ENCODE data around the gene PKD2. TPM values are rescaled to one million over a fixed set of nuclear protein-coding genes. Genes with fewer than 3 reads are reported as not detected.

The PKD2 gene
- polyA plus RNA-seq, 1 of the 3 experiments (the other 2 are of a cell fraction), result 44.6 TPM

GRCh38 chr4:87975466-87975865, 32.0 kb upstream of the PKD2 start, which contains the start of gene SPP1:
TSS of gene SPP1 (plus strand) at chr4:87975714. CDS start at chr4:87976896, 1,182 bp downstream.
- Histone ChIP-seq H3K36me3 (replicated peaks in 1 of 2; ENCODE audit: control insufficient read depth in 1 of 2, insufficient read depth in 2 of 2, low read length in 1 of 2) (no peaks in the 10 kb centered on the region), H3F3A (replicated peaks; ENCODE audit: insufficient read depth) (no peaks in the 10 kb centered on the region), H3K9me2 (peaks cover 3% of the 10 kb centered on the region; the same call in 1 of the 2 replicates), H3K9ac (no peak within 1 kb of the TSS), H3K4me1 (ENCODE audit: control insufficient read depth in 1 of 2, insufficient read depth in 2 of 2, low read depth in 1 of 2, low read length in 1 of 2) (no peaks in the 10 kb centered on the region; a peak in 1 of 4 replicates), H3K9me3 (no peaks in the 10 kb centered on the region), H3K4me2 (no peak within 1 kb of the TSS), H4K20me1 (ENCODE audit: insufficient read depth) (no peaks in the 10 kb centered on the region), H3K79me2 (ENCODE audit: insufficient read depth) (no peaks in the 10 kb centered on the region), H2AFZ (ENCODE audit: low read depth) (0 out of 2 replicates have a peak within 1 kb of the TSS, but pooled peaks have one; percentile 7), H3K27ac (ENCODE audit: low read depth in 2 of 2, low read length in 1 of 2) (no peak within 1 kb of the TSS), H3K27me3 (ENCODE audit: insufficient read depth) (peaks cover 10% of the 10 kb centered on the region; the same call in 1 of the 2 replicates), H3K4me3 (ENCODE audit: low read depth in 2 of 2, low read length in 1 of 2) (no peak within 1 kb of the TSS)
- peak; percentile 43 for DNase-seq
- TF ChIP-seq RXRA (IDR thresholded peaks at IDR 0.05; ENCODE audit: borderline replicate concordance, low read depth) (no peak), FOSL2 (IDR thresholded peaks at IDR 0.05; ENCODE audit: borderline replicate concordance, low read depth) (no peak), POLR2AphosphoS5 (IDR thresholded peaks at IDR 0.05; ENCODE audit: low read depth, low read length) (no peak), USF1 (IDR thresholded peaks at IDR 0.05; ENCODE audit: borderline replicate concordance, low read depth) (no peak), RCOR1 (IDR thresholded peaks at IDR 0.05; ENCODE audit: low read length) (no peak), SIN3A (IDR thresholded peaks at IDR 0.05; ENCODE audit: borderline replicate concordance, low read depth, low read length) (no peak), RAD21 (IDR thresholded peaks at IDR 0.05; ENCODE audit: low read length) (no peak), PBX3 (IDR thresholded peaks at IDR 0.05) (no peak), MAX (IDR thresholded peaks at IDR 0.05; ENCODE audit: low read depth) (no peak), USF2 (IDR thresholded peaks at IDR 0.05; ENCODE audit: borderline replicate concordance, low read depth, low read length) (no peak)
- CTCF ChIA-PET, result interaction anchor here (1.5 to 12.0 kb wide), 4 partner anchors 11 to 237 kb away, joined by 4 to 182 read pairs (median 46); no protein-coding TSS in a partner anchor
- POLR2A ChIA-PET, result no interaction called here
- WGBS (ENCODE audit: low lambda C conversion rate), result 28% methylated on average over 8 of the region's 8 CpGs

GRCh38 chr4:87977521-87978278, 29.7 kb upstream of the PKD2 start:
- 76% methylated on average over 5 of the region's 5 CpGs for WGBS (ENCODE audit: low lambda C conversion rate)
- H3K27me3 ChIP-seq (ENCODE audit: insufficient read depth), result peaks cover 10% of the 10 kb centered on the region; the same call in 1 of the 2 replicates
- no peaks in the 10 kb centered on the region for H3K79me2 ChIP-seq (ENCODE audit: insufficient read depth)
- H3K9me3 ChIP-seq, result no peaks in the 10 kb centered on the region
- H3K4me2 ChIP-seq, result no peak overlapping the region
- H3K27ac ChIP-seq (ENCODE audit: low read depth in 2 of 2, low read length in 1 of 2), result no peak overlapping the region
- H3K36me3 ChIP-seq (replicated peaks in 1 of 2; ENCODE audit: control insufficient read depth in 1 of 2, insufficient read depth in 2 of 2, low read length in 1 of 2), result no peaks in the 10 kb centered on the region
- no peak for DNase-seq
- H3K9me2 ChIP-seq, result peaks cover 3% of the 10 kb centered on the region; the same call in 1 of the 2 replicates
- ChIA-PET CTCF (interaction anchor here (1.0 to 12.0 kb wide), 4 partner anchors 9 to 298 kb away, joined by 3 to 182 read pairs (median 38); no protein-coding TSS in a partner anchor), POLR2A (no interaction called here)
- TF ChIP-seq USF1 (IDR thresholded peaks at IDR 0.05; ENCODE audit: borderline replicate concordance, low read depth) (no peak), CHD2 (IDR thresholded peaks at IDR 0.05; ENCODE audit: low read length, partially characterized antibody) (no peak), ELF1 (IDR thresholded peaks at IDR 0.05) (no peak), GABPA (IDR thresholded peaks at IDR 0.05; ENCODE audit: low read depth) (no peak), SMC3 (IDR thresholded peaks at IDR 0.05; ENCODE audit: low read depth, low read length) (no peak), NFIC (IDR thresholded peaks at IDR 0.05; ENCODE audit: borderline replicate concordance) (no peak), RCOR1 (IDR thresholded peaks at IDR 0.05; ENCODE audit: low read length) (no peak), REST (IDR thresholded peaks at IDR 0.05; ENCODE audit: low read depth, low read length) (no peak)
- H3K4me3 ChIP-seq (ENCODE audit: low read depth in 2 of 2, low read length in 1 of 2), result no peak overlapping the region
- no peaks in the 10 kb centered on the region for H4K20me1 ChIP-seq (ENCODE audit: insufficient read depth)
- H2AFZ ChIP-seq (ENCODE audit: low read depth), result no peak overlapping the region
- H3K9ac ChIP-seq, result no peak overlapping the region
- no peaks in the 10 kb centered on the region; a peak in 1 of 4 replicates for H3K4me1 ChIP-seq (ENCODE audit: control insufficient read depth in 1 of 2, insufficient read depth in 2 of 2, low read depth in 1 of 2, low read length in 1 of 2)
- H3F3A ChIP-seq (replicated peaks; ENCODE audit: insufficient read depth), result no peaks in the 10 kb centered on the region

Measured in SK-N-SH (cell line).